HG03575 (cell line): ENCODE measurements around the gene NSUN6.
"Not testable (repeated sequence)": the region's sequence is repeated elsewhere in the genome, so short reads cannot be mapped to it uniquely, and the experiment has no call there.

ENCODE experiments used
- ATAC-seq: cut with Tn5 transposase; IDR thresholded peaks from one replicate; pipeline ENCODE4 v1.9.1; 2021; ENCODE audit not compliant: unreplicated experiment, insufficient number of reproducible peaks, low FRiP score; ENCODE audit errors: extremely low read depth

NSUN6 gene

DNA sequence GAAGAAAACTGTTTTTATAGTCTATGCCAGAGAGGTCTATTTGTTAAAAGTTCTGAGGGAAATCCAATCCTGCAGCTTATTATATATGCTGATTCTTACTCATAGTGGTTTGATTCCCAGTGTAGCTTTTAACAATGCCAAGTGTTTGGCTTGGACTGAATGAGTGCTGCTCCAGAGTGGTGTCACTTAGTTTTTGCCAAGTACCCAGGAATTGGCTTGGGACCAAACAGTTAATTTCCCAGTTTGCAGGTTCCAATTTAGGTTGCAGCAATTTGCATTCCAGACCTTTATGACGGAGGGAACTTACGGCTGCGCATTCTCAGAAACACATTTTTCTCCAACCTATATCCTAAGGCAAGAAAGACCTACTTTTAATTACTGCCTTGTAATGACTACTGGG is 32.4 kb downstream of the NSUN6 start:
- no peak for ATAC-seq

DNA sequence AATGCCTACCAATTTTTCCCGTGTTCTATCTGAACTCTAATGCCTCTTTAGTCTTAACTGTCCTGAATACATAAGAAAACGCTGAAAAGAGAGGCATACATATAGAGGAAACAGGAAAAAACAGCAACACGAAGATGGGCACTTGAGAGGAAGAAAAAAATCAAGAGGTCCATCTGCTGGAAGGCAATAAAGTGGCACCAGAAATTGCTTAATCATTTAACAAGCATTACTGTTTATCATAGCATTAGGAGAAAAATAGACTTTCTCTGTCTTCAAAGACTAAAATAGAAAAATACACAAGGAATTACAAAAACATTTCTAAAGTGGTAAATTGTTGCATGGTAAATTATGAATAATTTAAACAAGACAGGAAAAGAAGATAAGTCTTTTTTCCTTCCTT is 35.0 kb downstream of the NSUN6 start:
- no peak for ATAC-seq

DNA sequence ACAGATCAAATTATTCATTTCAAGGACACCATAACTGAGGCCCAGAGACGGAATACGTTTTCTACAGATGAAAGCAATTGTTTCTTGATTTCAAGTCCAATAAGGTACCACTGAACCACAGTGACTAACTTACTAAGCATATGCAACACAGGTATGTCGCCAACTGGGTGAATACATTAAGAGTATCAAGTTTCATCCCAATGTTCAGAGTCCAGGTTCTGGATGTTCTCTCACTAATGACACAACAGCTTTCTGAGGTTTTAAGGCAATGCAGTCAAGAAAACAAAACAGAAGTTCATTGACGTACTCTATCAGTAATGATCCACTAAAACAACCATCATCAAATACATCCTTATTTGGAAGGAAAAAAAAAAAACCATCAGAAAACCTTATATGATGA is 35.8 kb downstream of the NSUN6 start:
- ATAC-seq: no peak

DNA sequence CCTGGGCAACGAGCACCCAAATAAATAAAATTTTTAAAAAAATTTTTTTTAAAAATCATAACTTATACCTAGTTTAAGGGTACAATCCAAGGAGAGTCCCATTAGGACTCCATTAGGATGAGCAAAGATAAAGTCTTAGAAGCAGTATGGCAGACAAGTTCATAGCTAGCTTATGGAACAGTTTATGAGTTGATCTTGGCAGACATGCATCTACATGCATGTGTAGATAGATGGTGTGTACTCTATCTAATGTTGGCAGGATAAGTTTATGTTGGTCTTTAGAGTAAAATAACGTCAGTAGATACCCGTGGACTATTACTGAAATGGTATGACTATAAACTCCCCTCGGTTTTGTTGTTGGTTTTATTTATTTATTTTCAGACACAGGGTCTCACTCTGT is 40.2 kb downstream of the NSUN6 start:
- no peak for ATAC-seq

DNA sequence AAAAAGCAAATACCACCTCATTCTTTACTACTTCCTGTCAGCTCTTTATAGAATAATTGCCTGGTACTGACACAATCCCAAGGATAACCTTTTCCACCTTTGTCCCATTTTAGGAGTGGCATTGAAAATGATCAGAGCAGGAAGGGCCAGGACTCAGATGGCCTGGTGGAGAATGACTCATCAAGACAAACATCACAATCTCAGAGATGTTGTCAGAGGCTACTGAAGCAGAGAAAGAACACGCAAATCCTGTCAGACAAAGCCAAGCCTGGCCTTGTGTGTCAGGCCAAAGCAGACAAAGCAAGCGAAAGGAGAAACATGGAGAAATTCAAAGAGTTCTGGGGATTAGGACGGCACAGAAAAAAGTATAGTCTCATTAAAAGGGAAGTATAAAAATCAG is 40.9 kb downstream of the NSUN6 start:
- ATAC-seq: no peak

DNA sequence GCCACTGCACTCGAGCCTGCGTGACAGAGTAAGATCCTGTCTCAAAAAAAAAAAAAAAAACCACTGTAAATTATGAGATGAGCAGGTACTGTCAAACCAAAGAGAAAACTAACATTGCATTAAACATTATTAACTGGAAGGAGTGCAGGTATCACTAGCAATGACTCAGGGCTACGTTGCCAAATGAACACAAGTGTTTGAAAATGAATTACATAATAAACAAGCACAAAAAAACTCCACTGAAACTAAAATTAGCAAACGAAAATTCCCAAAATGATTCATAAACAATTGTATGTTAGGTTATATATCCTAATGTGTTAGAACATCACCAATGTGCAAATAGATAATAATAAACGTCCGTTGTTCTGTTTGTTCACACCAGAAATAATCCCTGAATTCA is 42.8 kb downstream of the NSUN6 start:
- ATAC-seq: no peak

DNA sequence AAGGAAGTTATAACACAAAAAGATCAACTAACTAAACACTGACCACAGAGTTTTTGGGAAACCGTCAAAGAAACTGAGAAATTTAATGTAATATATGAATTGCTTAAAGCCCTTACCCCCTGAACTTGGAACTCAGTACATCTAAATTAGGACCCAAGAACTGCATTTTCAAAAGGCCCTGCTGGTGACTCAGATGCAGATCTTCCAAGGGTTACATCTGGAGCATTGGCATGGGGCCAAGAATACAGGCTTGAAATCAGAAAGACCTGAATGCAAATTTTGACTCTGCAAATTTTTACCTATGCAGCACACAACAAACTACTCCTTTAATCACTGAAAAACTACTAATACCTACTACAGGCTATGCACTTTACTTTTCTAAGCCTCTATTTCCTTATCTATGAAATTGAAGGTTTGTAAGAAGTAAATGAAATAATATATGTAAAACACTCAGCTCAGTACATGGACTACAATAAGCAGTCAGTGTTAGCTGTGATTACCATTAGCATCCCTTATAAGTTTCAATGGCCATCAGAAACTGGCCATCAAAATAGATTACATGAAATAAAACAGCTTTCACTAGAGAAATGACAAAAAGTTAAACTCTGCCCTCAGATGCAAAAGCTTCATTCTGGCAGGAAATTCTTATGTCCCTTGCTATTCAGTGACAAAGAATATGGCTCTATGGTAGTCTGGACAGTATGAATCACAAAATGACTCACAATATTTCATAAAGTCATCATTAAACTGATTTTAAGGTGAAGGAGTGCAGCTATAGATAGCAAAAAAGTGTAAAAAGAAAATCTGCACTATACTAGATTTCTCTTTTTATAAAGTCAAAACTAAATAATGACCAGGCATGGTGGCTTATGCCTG is 43.6 kb downstream of the NSUN6 start:
- ATAC-seq: no peak

DNA sequence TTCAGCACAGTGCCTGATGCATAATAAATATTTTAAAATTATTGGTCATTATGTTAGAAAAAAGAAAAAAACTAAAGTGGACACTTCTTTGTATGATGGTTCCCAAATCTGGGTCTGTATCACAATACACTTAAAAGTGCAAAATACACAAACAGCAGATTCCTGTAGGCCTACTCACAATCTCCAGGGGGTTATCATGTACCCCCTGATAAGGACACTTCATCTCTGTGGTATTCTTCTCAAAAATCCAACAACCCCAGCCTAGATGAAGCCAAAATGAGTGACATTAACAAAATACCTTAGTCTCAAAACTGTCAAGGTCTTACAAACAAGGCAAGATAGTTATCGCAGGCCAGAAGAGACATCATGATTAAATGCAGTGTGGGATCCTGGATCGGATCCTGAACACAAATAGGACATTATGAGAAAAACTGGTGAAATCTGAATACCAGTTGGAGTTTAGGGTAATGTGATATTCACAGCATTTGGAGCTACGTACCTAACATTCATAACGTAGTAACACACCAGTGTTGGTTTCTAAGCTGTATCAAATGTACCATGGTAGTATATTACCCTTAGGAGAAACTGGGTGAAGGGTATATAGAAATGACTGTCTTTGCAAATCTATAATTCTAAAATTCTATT is 45.2 kb downstream of the NSUN6 start:
- ATAC-seq: no peak

DNA sequence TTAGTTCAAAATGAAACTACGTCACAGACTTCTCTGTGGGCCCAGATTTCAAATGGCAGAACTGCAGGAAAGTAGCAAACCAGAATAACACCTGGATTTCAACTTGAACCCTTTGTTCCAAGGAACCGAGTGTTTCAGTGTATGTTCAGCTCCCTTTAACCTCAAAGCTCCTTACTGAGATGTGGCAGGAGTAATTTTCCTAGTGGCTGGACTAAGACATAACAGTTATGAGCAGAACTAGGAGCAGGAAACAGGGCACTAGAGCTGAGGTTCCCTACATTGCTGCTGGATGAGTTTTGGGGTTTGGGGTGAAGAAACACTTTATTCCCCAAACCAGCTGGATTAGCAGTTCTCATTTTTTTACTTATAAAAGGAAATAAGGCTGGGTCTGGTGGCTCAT is 50.1 kb downstream of the NSUN6 start:
- no peak for ATAC-seq

DNA sequence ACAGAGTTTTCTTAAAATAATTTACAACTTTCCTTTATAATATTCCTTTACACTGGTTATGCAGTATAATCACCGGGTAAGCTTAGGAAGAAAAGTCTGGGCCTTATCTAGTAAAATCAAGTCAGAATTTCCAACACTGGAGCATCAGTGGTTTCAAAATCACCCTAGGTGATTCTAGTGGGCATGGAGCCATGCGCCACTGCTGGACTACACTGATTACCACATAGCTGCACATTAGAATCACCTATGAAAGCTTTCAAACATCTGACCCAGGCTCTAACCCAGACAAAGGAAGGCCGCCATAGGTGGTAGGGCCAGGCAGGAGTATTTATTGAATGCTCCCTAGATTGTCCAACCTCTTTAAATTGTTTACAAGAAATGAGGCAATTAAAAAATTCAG is 52.0 kb downstream of the NSUN6 start:
- ATAC-seq: no peak

DNA sequence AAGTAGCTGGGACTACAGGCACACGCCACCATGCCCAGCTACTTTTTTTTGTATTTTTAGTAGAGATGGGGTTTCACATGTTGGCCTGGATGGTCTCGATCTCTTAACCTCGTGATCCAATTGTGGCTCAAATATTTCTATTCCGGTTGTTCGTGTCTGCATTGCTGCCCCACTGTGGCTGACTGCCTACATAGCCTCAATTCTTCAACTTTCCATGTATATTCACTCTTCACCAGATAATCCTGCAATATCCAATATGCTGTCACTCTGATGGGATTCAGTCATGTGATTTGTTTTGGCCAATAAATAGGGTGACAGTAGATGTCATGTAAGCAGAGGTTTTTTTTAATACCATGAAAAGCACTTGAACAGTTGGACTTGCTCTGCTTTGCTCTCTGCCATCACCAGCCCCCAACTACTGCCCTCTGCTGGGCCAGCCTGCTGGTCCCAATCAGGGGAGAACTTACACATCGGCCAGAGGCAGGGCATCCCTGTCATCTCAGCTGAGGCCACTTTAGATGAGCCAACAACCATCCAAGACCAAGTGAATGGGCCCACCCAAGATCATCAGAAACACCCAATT is 56.7 kb downstream of the NSUN6 start:
- ATAC-seq: no peak

DNA sequence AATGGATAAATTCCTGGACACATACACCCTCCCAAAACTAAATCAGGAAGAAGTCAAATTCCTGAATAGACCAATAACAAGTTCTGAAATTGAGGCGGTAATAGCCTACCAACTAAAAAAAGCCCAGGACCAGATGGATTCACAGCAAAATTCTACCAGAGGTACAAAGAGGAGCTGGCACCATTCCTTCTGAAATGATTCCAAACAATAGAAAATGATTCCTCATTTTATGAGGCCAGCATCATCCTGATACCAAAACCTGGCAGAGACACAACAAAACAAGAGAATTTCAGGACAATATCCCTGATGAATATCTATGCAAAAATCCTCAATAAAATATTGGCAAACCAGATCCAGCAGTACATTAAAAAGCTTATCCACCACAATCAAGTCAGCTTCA is 60.2 kb downstream of the NSUN6 start:
- not testable (repeated sequence) for ATAC-seq

DNA sequence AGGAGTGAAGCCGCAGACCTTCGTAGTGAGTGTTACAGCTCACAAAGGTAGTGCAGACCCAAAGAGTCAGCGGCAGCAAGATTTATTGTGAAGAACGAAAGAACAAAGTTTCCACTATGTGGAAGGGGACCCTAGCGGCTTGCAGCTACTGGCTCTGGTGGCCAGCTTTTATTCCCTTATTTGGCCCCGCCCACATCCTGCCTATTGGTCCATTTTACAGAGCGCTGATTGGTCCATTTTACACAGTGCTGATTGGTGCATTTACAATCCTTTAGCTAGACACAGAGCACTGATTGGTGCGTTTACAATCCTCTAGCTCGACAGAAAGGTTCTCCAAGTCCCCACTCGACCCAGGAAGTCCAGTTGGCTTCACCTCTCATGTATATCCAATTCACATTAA is 64.8 kb downstream of the NSUN6 start:
- not testable (repeated sequence) for ATAC-seq

DNA sequence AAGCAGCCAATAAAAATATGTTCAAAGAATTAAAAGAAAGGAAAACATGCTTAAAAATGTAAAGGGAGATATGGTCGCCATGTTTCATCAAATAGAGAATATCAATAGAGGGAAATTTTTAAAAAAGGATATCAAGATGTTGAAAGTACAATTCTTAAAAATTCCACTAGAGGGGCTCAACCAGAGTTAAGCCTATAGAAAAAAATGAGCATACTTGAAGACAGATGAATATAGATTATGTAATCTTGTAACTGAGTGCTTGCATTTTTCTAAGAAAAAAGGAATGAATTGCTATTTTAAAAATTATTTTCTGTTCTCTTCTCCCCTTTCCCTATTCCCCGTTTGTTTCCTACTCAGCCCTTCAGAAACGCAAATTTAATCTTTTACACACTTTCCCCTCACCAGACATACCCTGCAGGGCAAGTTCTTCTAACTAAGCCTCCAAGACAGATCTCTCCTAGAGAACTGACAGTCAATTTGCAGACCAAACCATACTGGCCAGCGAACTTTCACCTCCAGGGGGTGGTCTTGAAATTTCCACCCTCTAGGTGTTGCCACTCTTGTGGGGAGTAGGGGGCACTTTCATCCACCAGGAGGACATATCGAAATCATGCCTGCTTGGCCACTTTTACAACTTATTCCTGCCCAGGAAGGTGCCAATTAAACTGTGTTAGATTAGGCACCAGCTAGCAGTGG is 67.7 kb downstream of the NSUN6 start:
- ATAC-seq: no peak

DNA sequence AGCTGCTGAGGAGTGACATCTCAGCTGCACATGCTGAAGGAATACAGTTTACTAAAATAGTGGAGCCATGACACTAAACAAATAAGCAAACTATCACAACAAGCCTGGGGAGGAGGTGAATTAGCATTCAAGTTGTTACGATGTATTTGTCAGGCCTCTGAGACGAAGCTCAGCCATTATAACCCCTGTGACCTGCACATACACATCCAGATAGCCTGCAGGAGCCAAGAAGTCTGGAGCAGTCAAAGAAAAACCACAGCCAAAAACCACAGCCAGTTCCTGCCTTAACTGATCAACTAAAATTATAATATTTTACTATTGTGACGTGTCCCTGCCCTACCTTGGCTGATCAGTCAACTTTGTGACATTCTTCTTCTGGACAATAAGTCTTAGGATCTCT is 68.6 kb downstream of the NSUN6 start:
- ATAC-seq: no peak

DNA sequence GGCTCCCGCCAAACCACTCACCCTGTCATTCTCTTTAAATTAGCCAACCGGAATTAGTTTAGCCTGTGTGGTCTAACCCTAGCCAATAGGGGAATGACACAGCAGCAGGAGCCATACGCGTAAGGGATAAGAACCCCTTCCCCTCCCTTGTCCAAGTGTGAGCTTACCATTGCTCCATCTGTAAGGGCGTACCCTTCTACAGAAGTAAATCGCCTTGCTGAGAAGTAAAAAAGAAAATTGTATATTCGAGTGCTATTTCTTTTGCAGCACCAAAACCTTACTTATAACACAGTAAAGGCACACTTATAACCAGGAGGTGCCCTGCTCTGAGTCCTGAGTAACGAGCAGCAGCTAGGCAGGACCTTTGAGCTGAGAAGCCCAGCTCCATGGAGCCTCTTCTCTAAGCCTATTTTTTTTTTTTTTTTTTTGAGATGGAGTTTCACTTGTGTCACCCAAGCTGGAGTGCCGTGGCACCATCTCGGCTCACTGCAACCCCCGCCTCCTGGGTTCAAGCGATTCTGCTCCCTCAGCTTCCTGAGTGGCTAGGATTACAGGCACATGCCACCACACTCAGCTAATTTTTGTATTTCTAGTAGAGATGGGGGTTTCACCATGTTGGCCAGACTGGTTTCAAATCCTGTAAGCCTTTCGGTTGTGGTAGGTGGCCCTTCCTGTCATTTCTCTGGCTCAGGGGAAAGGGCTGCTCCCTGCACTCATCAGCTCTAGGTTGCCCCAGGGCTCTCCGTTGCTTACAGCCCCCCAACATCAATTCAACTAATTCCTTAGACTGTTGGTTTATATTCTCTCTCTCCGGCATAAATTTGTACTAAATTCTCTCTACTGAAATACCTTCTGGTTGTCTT is 73.3 kb downstream of the NSUN6 start:
- no peak for ATAC-seq

DNA sequence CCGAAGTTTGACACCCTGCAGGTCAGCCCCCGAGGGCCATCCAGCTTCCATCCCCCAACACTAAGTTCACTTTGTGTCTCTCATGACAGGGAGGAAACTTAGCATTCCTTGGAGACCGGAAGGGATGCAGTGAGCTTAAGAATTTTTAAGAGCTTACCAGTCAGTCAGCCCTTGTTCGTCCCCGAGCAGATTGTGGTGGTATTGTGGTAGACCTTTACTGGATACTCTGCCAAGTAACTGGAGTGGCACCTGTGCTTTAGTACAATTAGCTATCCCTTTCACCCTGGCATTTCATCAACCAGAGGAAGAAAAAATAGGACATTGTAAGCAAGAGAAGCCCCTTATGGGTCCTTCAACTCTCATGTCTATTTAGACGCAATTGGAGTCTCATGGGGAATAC is 74.8 kb downstream of the NSUN6 start:
- ATAC-seq: no peak

DNA sequence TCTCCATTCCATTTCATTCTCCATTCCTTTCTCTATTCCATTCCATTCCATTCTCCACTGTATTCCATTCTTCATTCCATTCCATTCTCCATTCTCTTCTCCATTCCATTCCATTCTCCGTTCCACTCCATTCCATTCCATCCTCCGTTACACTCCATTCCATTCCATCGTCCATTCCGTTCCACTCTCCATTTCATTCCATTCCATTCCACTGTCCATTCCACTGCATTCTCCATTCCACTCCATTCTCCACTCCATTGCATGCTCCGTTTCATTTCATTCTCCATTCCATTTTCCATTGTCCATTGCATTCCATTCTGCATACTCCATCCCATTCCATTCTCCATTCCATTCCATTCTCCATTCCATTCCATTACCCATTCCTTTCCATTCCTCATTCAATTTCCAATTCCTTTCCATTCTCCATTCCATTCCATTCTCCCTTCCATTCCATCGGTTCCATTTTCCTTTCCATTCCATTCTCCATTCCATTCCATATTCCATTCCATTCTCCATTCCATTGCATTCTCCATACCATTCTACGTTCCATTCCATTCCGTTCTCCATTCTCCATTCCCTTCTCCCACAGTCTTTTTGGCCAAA is 78.3 kb downstream of the NSUN6 start:
- no peak for ATAC-seq
